Measurements from ENCODE around the gene GFRA1. TPM values are rescaled to one million over a fixed set of nuclear protein-coding genes. Genes with fewer than 3 reads are reported as not detected.

The GFRA1 gene
- total RNA-seq, 4 donors from 2014 or later: 1.8 to 21.4 (median 12.1) TPM

GRCh38 chr10:116201670-116202430, 71.2 kb downstream of the GFRA1 start:
- Histone ChIP-seq H3K4me3 (no peak overlapping the region), H3K4me1 (no peaks in the 10 kb centered on the region), H3K27me3 (no peaks in the 10 kb centered on the region), H3K36me3 (no peaks in the 10 kb centered on the region), H3K27ac (no peak overlapping the region), H3K9me3 (no peaks in the 10 kb centered on the region)
- no peak for TF ChIP-seq POLR2A (IDR thresholded peaks at IDR 0.05)
- no peak for TF ChIP-seq CTCF (IDR thresholded peaks at IDR 0.05)
- no peak for DNase-seq

GRCh38 chr10:116201011-116201410, 72.0 kb downstream of the GFRA1 start:
- peaks cover 0 to 1% (median 0%) of the 10 kb centered on the region in 4 donors for H3K9me3 ChIP-seq
- H3K27ac ChIP-seq: no peak overlapping the region
- no peak overlapping the region for H3K4me3 ChIP-seq
- TF ChIP-seq CTCF (IDR thresholded peaks at IDR 0.05) (no peak), POLR2A (IDR thresholded peaks at IDR 0.05) (no peak)
- H3K4me1 ChIP-seq: no peaks in the 10 kb centered on the region
- no peak for DNase-seq
- H3K27me3 ChIP-seq: no peaks in the 10 kb centered on the region
- H3K36me3 ChIP-seq: no peaks in the 10 kb centered on the region

- Histone ChIP-seq H3K4me1 (no peaks in the 10 kb centered on the region), H3K36me3 (no peaks in the 10 kb centered on the region), H3K4me3 (no peak overlapping the region), H3K27me3 (no peaks in the 10 kb centered on the region), H3K27ac (no peak overlapping the region), H3K9me3 (peaks cover 0 to 4% (median 0%) of the 10 kb centered on the region in 4 donors)
- TF ChIP-seq POLR2A (IDR thresholded peaks at IDR 0.05) (no peak), CTCF (IDR thresholded peaks at IDR 0.05) (no peak)
- no peak for DNase-seq
Observed at GRCh38 chr10:116198676-116199035, 74.3 kb downstream of the GFRA1 start.

- Histone ChIP-seq H3K27me3 (no peaks in the 10 kb centered on the region), H3K36me3 (no peaks in the 10 kb centered on the region), H3K4me1 (no peaks in the 10 kb centered on the region), H3K9me3 (peaks cover 0 to 4% (median 0%) of the 10 kb centered on the region in 4 donors), H3K27ac (no peak overlapping the region), H3K4me3 (no peak overlapping the region)
- TF ChIP-seq CTCF (IDR thresholded peaks at IDR 0.05) (no peak), POLR2A (IDR thresholded peaks at IDR 0.05) (no peak)
- DNase-seq: no peak
Observed at GRCh38 chr10:116197946-116198675, 74.9 kb downstream of the GFRA1 start.

- peaks cover 0 to 4% (median 0%) of the 10 kb centered on the region in 4 donors for H3K9me3 ChIP-seq
- H3K36me3 ChIP-seq: no peaks in the 10 kb centered on the region
- H3K27me3 ChIP-seq: no peaks in the 10 kb centered on the region
- TF ChIP-seq CTCF (IDR thresholded peaks at IDR 0.05) (no peak), POLR2A (IDR thresholded peaks at IDR 0.05) (no peak)
- no peaks in the 10 kb centered on the region for H3K4me1 ChIP-seq
- no peak overlapping the region for H3K27ac ChIP-seq
- no peak overlapping the region for H3K4me3 ChIP-seq
- no peak for DNase-seq
Observed at GRCh38 chr10:116195583-116195982, 77.4 kb downstream of the GFRA1 start.

Measured in Peyer's patch (tissue), 4 donors.